K562 (cell line): Measurements from ENCODE around the gene ARPC2. TPM values are rescaled to one million over a fixed set of nuclear protein-coding genes. Genes with fewer than 3 reads are reported as not detected.

Source experiments
- ATAC-seq: fragments of 200-7000 bp; cut with Tn5 transposase; 3 replicates; pipeline ENCODE4 v1.9.1; 2020; ENCODE audit warnings: moderate library complexity
- BruUV-seq: library from RNA; stranded (reverse); fragments of 400-500 nt; replicated peaks from 2 replicates; lab custom pipeline; 2021; lab: Mats Ljungman, UMichigan
- CTCF ChIA-PET: fragments of 300-600 bp; formaldehyde crosslinking; extraction: SDS; loops from one replicate; lab custom pipeline; 2021; ENCODE audit warnings: low intra/inter-chr PET ratio; lab: Yijun Ruan, JAX
- POLR2A ChIA-PET: fragments of 300-600, 350-650 bp; sonication (Branson Sonifier 250); formaldehyde crosslinking; extraction: SDS; loops from one replicate; lab custom pipeline; 2021; ENCODE audit warnings: antibody characterized with exemption, inconsistent platforms; lab: Yijun Ruan, JAX
- DNase-seq, 4 experiments: peaks; one replicate each; pipeline versions ENCODE4 v3.0.0 to v3.0.0-alpha.2; 2011 to 2018; ENCODE audit warnings: low spot score in 3 of 4, mixed read lengths in 3 of 4; ENCODE audit errors: extremely low read depth in 1 of 4
- FAIRE-seq: peaks from 2 replicates; lab custom pipeline; 2011; peaks lifted over from hg19 to GRCh38; lab: Jason Lieb, UNC
- H2AFZ ChIP-seq: 2 replicates; pipeline ENCODE4 v1.6.0; 2011; ENCODE audit warnings: low read depth, low read length, control low read depth, inconsistent platforms
- H3K27ac ChIP-seq: fragments of 200-600 bp; 3 replicates; pipeline ENCODE4 v1.8.0; 2011; ENCODE audit warnings: low read depth, mild to moderate bottlenecking, control low read depth, inconsistent platforms, low read length, moderate library complexity, mixed read lengths; ENCODE audit errors: extremely low read depth
- H3K27me3 ChIP-seq, 2 experiments: fragments of 300-600 bp in 1 of 2; 2 replicates in 1 of 2; 3 replicates in 1 of 2; pipeline versions ENCODE4 v1.6.0 to v1.8.0; 2011; ENCODE audit warnings: inconsistent platforms in 2 of 2, low read length in 2 of 2, mild to moderate bottlenecking in 1 of 2, mixed read lengths in 1 of 2, moderate library complexity in 1 of 2; ENCODE audit not compliant: control insufficient read depth in 2 of 2, insufficient read depth in 2 of 2
- H3K36me3 ChIP-seq: fragments of 300-600 bp; 3 replicates; pipeline ENCODE4 v1.8.0; 2011; ENCODE audit warnings: mild to moderate bottlenecking, low read length, inconsistent platforms; ENCODE audit not compliant: control insufficient read depth, insufficient read depth
- H3K4me1 ChIP-seq, 2 experiments: fragments of 200-600 bp in 1 of 2; replicated peaks in 1 of 2; 2 replicates in 1 of 2; 3 replicates in 1 of 2; pipeline versions ENCODE4 v1.5.1 to v1.8.0; 2011; ENCODE audit warnings: inconsistent platforms in 2 of 2, low read length in 2 of 2, mild to moderate bottlenecking in 1 of 2, mixed read lengths in 1 of 2, moderate library complexity in 1 of 2; ENCODE audit not compliant: control insufficient read depth in 2 of 2, insufficient read depth in 2 of 2
- H3K4me2 ChIP-seq: 2 replicates; pipeline ENCODE4 v1.6.1; 2011; ENCODE audit warnings: low read length, control low read depth, inconsistent platforms, mixed read lengths; ENCODE audit not compliant: insufficient read depth
- H3K4me3 ChIP-seq: fragments of 200-600 bp; sonication (generic), shearing (Covaris generic); 2 replicates; pipeline ENCODE4 v1.5.1; 2016; ENCODE audit warnings: control low read depth, inconsistent platforms
- H3K79me2 ChIP-seq: fragments of 200-600 bp; 3 replicates; pipeline ENCODE4 v1.8.0; 2011; ENCODE audit warnings: low read length, inconsistent platforms; ENCODE audit not compliant: control insufficient read depth, insufficient read depth
- H3K9ac ChIP-seq, 2 experiments: 2 replicates each; pipeline versions ENCODE4 v1.6.0 to v1.6.1; 2011; ENCODE audit warnings: low read depth in 2 of 2, low read length in 2 of 2, control low read depth in 1 of 2, inconsistent platforms in 1 of 2, mild to moderate bottlenecking in 1 of 2, mixed read lengths in 1 of 2; ENCODE audit not compliant: insufficient read depth in 1 of 2
- H3K9me1 ChIP-seq: one replicate; pipeline ENCODE4 v1.6.0; 2011; ENCODE audit warnings: inconsistent platforms, mild to moderate bottlenecking, low read length, moderate library complexity; ENCODE audit not compliant: control insufficient read depth, insufficient read depth
- H3K9me3 ChIP-seq: replicated peaks from 2 replicates; pipeline ENCODE4 v1.5.1; 2011; ENCODE audit warnings: low read depth, low read length, inconsistent platforms; ENCODE audit not compliant: control insufficient read depth, insufficient read depth
- H4K20me1 ChIP-seq: replicated peaks from 2 replicates; pipeline ENCODE4 v1.6.1; 2011; ENCODE audit warnings: low read length, inconsistent platforms, mixed read lengths; ENCODE audit not compliant: control insufficient read depth, insufficient read depth
- CREB3L1 ChIP-seq: fragments of 450-650 bp; IDR thresholded peaks from 2 replicates; pipeline ENCODE4 v1.6.1; 2014; ENCODE audit warnings: low read depth, mild to moderate bottlenecking, moderate library complexity, borderline replicate concordance
- E2F4 ChIP-seq: sonication (generic); formaldehyde crosslinking; IDR thresholded peaks from 2 replicates; pipeline ENCODE4 v1.8.0; 2022; ENCODE audit warnings: mild to moderate bottlenecking, low read depth, missing genetic modification reagents
- ELF1 ChIP-seq: fragments of 200-800 bp; sonication (Bioruptor generic); IDR thresholded peaks from 2 replicates; pipeline ENCODE4 v1.6.1; 2016; ENCODE audit warnings: missing genetic modification characterization, missing compliant biosample characterization
- EP300 ChIP-seq: IDR thresholded peaks from 2 replicates; pipeline ENCODE4 v1.6.1; 2012; ENCODE audit warnings: low read length, improper control_type of control experiment
- ETV1 ChIP-seq: fragments of 450-650 bp; conservative IDR thresholded peaks from 2 replicates; pipeline ENCODE4 v1.6.1; 2016; ENCODE audit warnings: missing genetic modification characterization, control low read depth, low read depth, missing compliant biosample characterization
- HDAC8 ChIP-seq: fragments of 450-650 bp; IDR thresholded peaks from 2 replicates; pipeline ENCODE4 v1.6.1; 2016; ENCODE audit warnings: mild to moderate bottlenecking, missing genetic modification characterization, moderate library complexity, missing compliant biosample characterization
- KLF6 ChIP-seq: fragments of 250-450 bp; sonication (Bioruptor Pico); IDR thresholded peaks from 2 replicates; pipeline ENCODE4 v1.4.0; 2020; ENCODE audit warnings: mild to moderate bottlenecking, moderate library complexity, borderline replicate concordance
- MITF ChIP-seq: IDR thresholded peaks from 2 replicates; pipeline ENCODE4 v1.6.1; 2014; ENCODE audit warnings: antibody characterized with exemption
- MTA1 ChIP-seq: fragments of 450-650 bp; IDR thresholded peaks from 2 replicates; pipeline ENCODE4 v1.6.1; 2017; ENCODE audit warnings: borderline replicate concordance
- NR4A1 ChIP-seq, 2 experiments: fragments of 250-450 bp in 1 of 2; fragments of 450-650 bp in 1 of 2; sonication (Bioruptor Pico) in 1 of 2; IDR thresholded peaks; 2 replicates each; pipeline versions ENCODE4 v1.4.0 to v1.6.1; 2016 to 2020; ENCODE audit warnings: mild to moderate bottlenecking in 2 of 2, missing compliant biosample characterization in 1 of 2, missing genetic modification characterization in 1 of 2, moderate library complexity in 1 of 2
- POLR2AphosphoS5 ChIP-seq: IDR thresholded peaks from 2 replicates; pipeline ENCODE4 v1.6.1; 2011; ENCODE audit warnings: mild to moderate bottlenecking, low read depth, low read length, moderate library complexity; ENCODE audit not compliant: control insufficient read depth, insufficient read depth
- ZBTB11 ChIP-seq, 3 experiments: fragments of 200-800 bp in 1 of 3; fragments of 250-450 bp in 1 of 3; fragments of 450-650 bp in 1 of 3; sonication (Bioruptor Pico) in 1 of 3; sonication (Bioruptor generic) in 1 of 3; formaldehyde crosslinking in 1 of 3; IDR thresholded peaks; 2 replicates each; pipeline versions ENCODE4 v1.6.1 to v1.8.0; 2016 to 2022; ENCODE audit warnings: mild to moderate bottlenecking in 2 of 3, missing genetic modification characterization in 2 of 3, missing compliant biosample characterization in 1 of 3, moderate library complexity in 1 of 3
- ZNF324 ChIP-seq: fragments of 250-450 bp; sonication (Bioruptor Pico); IDR thresholded peaks from 2 replicates; pipeline ENCODE4 v1.4.0; 2020; ENCODE audit warnings: mild to moderate bottlenecking
- ZNF551 ChIP-seq: fragments of 250-450 bp; sonication (Bioruptor Pico); IDR thresholded peaks from 2 replicates; pipeline ENCODE4 v1.5.0; 2021; ENCODE audit warnings: mild to moderate bottlenecking, moderate library complexity
- ZNF717 ChIP-seq: fragments of 250-450 bp; sonication (Bioruptor Pico); IDR thresholded peaks from 2 replicates; pipeline ENCODE4 v1.5.0; 2021
- WGBS: fragments of 100-300 bp; shearing (Covaris generic); methylation state at CpG from one replicate; pipeline ENCODE4 v1.1.6; 2016; ENCODE audit warnings: low coverage, mixed read lengths; ENCODE audit not compliant: insufficient coverage; ENCODE audit errors: missing lambda C conversion rate; 5-methylcytosine and 5-hydroxymethylcytosine counted together
- in situ Hi-C: fragments of 300-500 bp; cut with MboI; formaldehyde crosslinking; loops from 4 replicates; pipeline ENCODE4 v1.15.0; 2018; ENCODE audit warnings: inconsistent platforms, mixed read lengths
- intact Hi-C: fragments of 100-400 bp; cut with micrococcal nuclease; formaldehyde crosslinking; loops from 2 replicates; pipeline ENCODE4 v1.14.2; 2022
- polyA plus RNA-seq, 8 experiments: library from polyadenylated mRNA; depleted of rRNA in 4 of 8; stranded (reverse) in 5 of 8; unstranded in 3 of 8; fragments of >200 nt; fragmentation: Nextera tagmentation in 2 of 8; fragmentation: Illumina TruSeq in 1 of 8; extraction: Ambion mirVana in 2 of 8; extraction: Trizol in 1 of 8; gene quantifications; 2 replicates each; pipeline versions ENCODE4 v1.2.1 to v1.2.3, GENCODE V29; 2011 to 2014; ENCODE audit warnings: inconsistent platforms in 1 of 8, missing spikeins in 1 of 8
- total RNA-seq, 7 experiments: library from RNA; depleted of rRNA in 6 of 7; stranded (reverse); fragments of >200 nt in 6 of 7; fragmentation: Illumina TruSeq in 2 of 7; extraction: Trizol in 2 of 7; gene quantifications; 2 replicates each; pipeline versions ENCODE4 v1.2.1 to v1.2.3, GENCODE V29; 2011 to 2021; ENCODE audit warnings: low replicate concordance in 1 of 7

ARPC2 gene
- total and polyA plus RNA-seq, 9 of the 15 experiments (the other 6 are each of a cell fraction or from before 2014, with no cell fraction given) = 81.9 to 187 (median 103) TPM

- CTCF ChIA-PET = no interaction called here
- 98% methylated on average over 6 of the region's 6 CpGs for WGBS
- ATAC-seq (no peak), DNase-seq (no peak), FAIRE-seq (no peak)
- H3K27me3 ChIP-seq = no peaks in the 10 kb centered on the region
- 0 out of 2 replicates have a peak, but pooled peaks cover 3% of the 10 kb centered on the region for H4K20me1 ChIP-seq
- in situ Hi-C loops (no loop called here), intact Hi-C loops (no loop called here)
- H3K4me3 ChIP-seq = no peak overlapping the region
- peak overlapping the region in 1 of 2 experiments; percentile 35; a peak in 1 of 4 replicates for H3K9ac ChIP-seq
- H3K27ac ChIP-seq = no peak overlapping the region
- H3K79me2 ChIP-seq = peaks cover 25% of the 10 kb centered on the region
- POLR2A ChIA-PET = interaction anchor here (0.6 kb wide), 1 partner anchor 22 kb away, joined by 3 read pairs; no protein-coding TSS in a partner anchor
- H3K36me3 ChIP-seq = peaks cover 41% of the 10 kb centered on the region; the same call in 2 of the 3 replicates
- no peaks in the 10 kb centered on the region for H3K9me3 ChIP-seq
- H3K4me2 ChIP-seq = no peak overlapping the region
- peaks cover 4 to 29% of the 10 kb centered on the region in 2 experiments; a peak in 3 of 5 replicates for H3K4me1 ChIP-seq
- H2AFZ ChIP-seq = no peak overlapping the region
- no peaks in the 10 kb centered on the region for H3K9me1 ChIP-seq
- BruUV-seq = no TSS peak
- TF ChIP-seq ZNF717 (no peak), ETV1 (tag) (no peak), ZBTB11 (CRISPR knock-in tag; IDR thresholded peaks at IDR 0.05) (no peak), ZNF324 (CRISPR knock-in tag) (no peak), EP300 (no peak), POLR2AphosphoS5 (no peak), ELF1 (no peak), HDAC8 (tag) (no peak), CREB3L1 (no peak), KLF6 (CRISPR knock-in tag) (no peak), MTA1 (no peak), ZNF551 (CRISPR knock-in tag) (no peak), E2F4 (CRISPR knock-in tag) (no peak), NR4A1 (CRISPR knock-in tag; IDR thresholded peaks at IDR 0.05) (no peak), NR4A1 (tag; IDR thresholded peaks at IDR 0.05) (no peak), MITF (no peak)
Observed at GRCh38 chr2:218267259-218267658, 50.3 kb downstream of the ARPC2 start.
